ENCODE measurements around the gene KRT33A.

KRT33A gene

GRCh38 chr17:41301204-41301790 lies 49.3 kb downstream of the KRT33A start:
- FAIRE-seq, result no peak

- no peak for FAIRE-seq
Observed at GRCh38 chr17:41298458-41299135, 52.0 kb downstream of the KRT33A start.

GRCh38 chr17:41296846-41297245 lies 53.8 kb downstream of the KRT33A start:
- no peak for FAIRE-seq

Measured in TTC549 (cell line).